H1 (cell line): ENCODE results near the gene EXOC6.

Source experiments
- CHD2 ChIP-seq: IDR thresholded peaks from 2 replicates; pipeline ENCODE4 v1.6.1; 2012; ENCODE audit warnings: low read length, improper control_type of control experiment
- CTCF ChIP-seq, 3 experiments: IDR thresholded peaks; 1 replicate in 2 of 3; 2 replicates in 1 of 3; pipeline versions ENCODE4 v1.5.1 to v1.6.1; 2011; ENCODE audit warnings: low read length in 3 of 3, mild to moderate bottlenecking in 3 of 3, inconsistent platforms in 2 of 3, low read depth in 1 of 3, moderate library complexity in 1 of 3; ENCODE audit not compliant: insufficient read depth in 1 of 3; ENCODE audit errors: control extremely low read depth in 1 of 3
- EZH2 ChIP-seq: fragments of 200-600 bp; sonication (generic); IDR thresholded peaks from 2 replicates; pipeline ENCODE4 v1.7.1; 2012; ENCODE audit warnings: low read depth, mild to moderate bottlenecking, moderate library complexity, low read length, inconsistent platforms; ENCODE audit not compliant: severe bottlenecking
- JUN ChIP-seq: IDR thresholded peaks from 2 replicates; pipeline ENCODE4 v1.6.1; 2011; ENCODE audit warnings: low read depth, mild to moderate bottlenecking, improper control_type of control experiment, low read length

GRCh38 chr10:93027508-93027907 is 179.2 kb downstream of the EXOC6 start:
- no peak for TF ChIP-seq CTCF (IDR thresholded peaks at IDR 0.05; ENCODE audit: control extremely low read depth in 1 of 3, insufficient read depth in 1 of 3, low read depth in 1 of 3, low read length in 3 of 3)
- no peak for TF ChIP-seq CHD2
- TF ChIP-seq JUN = no peak
- no peak for TF ChIP-seq EZH2
